ENCODE results near the gene CABLES1.

DNA sequence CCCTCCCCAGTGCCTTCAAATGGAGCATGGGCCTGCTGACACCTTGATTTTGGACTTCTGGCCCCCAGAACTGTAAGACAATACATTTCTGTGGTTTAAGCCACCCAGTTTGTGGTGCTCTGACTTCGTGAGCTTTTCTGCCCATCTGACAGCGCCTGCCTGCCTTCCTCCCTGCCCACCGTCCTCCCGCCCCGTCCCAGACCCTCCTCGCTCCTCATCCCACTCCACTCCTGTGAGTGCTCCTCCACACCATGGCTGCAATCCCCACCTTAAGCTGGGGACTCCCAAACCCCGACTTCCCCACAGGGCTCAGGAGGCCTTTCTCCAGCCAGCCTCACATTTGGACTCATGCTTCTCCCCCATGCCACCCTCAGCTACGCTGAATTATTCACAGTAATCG lies 70.7 kb downstream of the CABLES1 start:
- no peak for TF ChIP-seq EZH2 (IDR thresholded peaks at IDR 0.05; ENCODE audit: low read length)
- TF ChIP-seq, protein P1, sequence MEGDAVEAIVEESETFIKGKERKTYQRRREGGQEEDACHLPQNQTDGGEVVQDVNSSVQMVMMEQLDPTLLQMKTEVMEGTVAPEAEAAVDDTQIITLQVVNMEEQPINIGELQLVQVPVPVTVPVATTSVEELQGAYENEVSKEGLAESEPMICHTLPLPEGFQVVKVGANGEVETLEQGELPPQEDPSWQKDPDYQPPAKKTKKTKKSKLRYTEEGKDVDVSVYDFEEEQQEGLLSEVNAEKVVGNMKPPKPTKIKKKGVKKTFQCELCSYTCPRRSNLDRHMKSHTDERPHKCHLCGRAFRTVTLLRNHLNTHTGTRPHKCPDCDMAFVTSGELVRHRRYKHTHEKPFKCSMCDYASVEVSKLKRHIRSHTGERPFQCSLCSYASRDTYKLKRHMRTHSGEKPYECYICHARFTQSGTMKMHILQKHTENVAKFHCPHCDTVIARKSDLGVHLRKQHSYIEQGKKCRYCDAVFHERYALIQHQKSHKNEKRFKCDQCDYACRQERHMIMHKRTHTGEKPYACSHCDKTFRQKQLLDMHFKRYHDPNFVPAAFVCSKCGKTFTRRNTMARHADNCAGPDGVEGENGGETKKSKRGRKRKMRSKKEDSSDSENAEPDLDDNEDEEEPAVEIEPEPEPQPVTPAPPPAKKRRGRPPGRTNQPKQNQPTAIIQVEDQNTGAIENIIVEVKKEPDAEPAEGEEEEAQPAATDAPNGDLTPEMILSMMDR (optimal IDR thresholded peaks at IDR 0.05 in 1 of 3, IDR thresholded peaks at IDR 0.05 in 1 of 3, conservative IDR thresholded peaks at IDR 0.05 in 1 of 3; ENCODE audit: extremely low read depth in 1 of 3, insufficient read depth in 2 of 3, low read length in 3 of 3) = no peak

All from keratinocyte (primary cell).